GM12864 (cell line): ENCODE data around the gene SYT12.
"Not testable (repeated sequence)": the region's sequence is repeated elsewhere in the genome, so short reads cannot be mapped to it uniquely, and the experiment has no call there.

Experiments used
- DNase-seq: peaks from one replicate; pipeline ENCODE4 v3.0.0-alpha.2; 2011; ENCODE audit warnings: low read depth
- H3K4me3 ChIP-seq: 2 replicates; pipeline ENCODE4 v1.5.1; 2011; ENCODE audit warnings: mild to moderate bottlenecking, low read depth, low read length, control low read depth
- CTCF ChIP-seq: IDR thresholded peaks from 2 replicates; pipeline ENCODE4 v1.5.1; 2011; ENCODE audit warnings: low read depth, mild to moderate bottlenecking, moderate library complexity, low read length, control low read depth, inconsistent platforms; ENCODE audit errors: missing control alignments

SYT12 gene

GRCh38 chr11:66985508-66986177 is 37.3 kb upstream of the SYT12 start:
- no peak for DNase-seq
- no peak overlapping the region for H3K4me3 ChIP-seq
- no peak for TF ChIP-seq CTCF

- TF ChIP-seq CTCF: no peak
- no peak overlapping the region for H3K4me3 ChIP-seq
- DNase-seq: no peak
These were observed 36.8 kb upstream of the SYT12 start for GRCh38 chr11:66986178-66986545.

- DNase-seq: no peak
- H3K4me3 ChIP-seq: no peak overlapping the region
- no peak for TF ChIP-seq CTCF
These were observed 35.7 kb upstream of the SYT12 start for GRCh38 chr11:66987158-66987620.

GRCh38 chr11:66987924-66988637 is 34.9 kb upstream of the SYT12 start:
- DNase-seq: no peak
- TF ChIP-seq CTCF: no peak
- no peak overlapping the region for H3K4me3 ChIP-seq

GRCh38 chr11:66988741-66989140 is 34.2 kb upstream of the SYT12 start:
- H3K4me3 ChIP-seq, DNase-seq: not testable (repeated sequence)

- DNase-seq, H3K4me3 ChIP-seq: not testable (repeated sequence)
These were observed 33.6 kb upstream of the SYT12 start for GRCh38 chr11:66989360-66989759.

GRCh38 chr11:66992041-66992440 is 30.9 kb upstream of the SYT12 start:
- no peak overlapping the region for H3K4me3 ChIP-seq
- TF ChIP-seq CTCF: no peak
- no peak for DNase-seq

GRCh38 chr11:66996609-66997273 is 26.2 kb upstream of the SYT12 start:
- no peak overlapping the region for H3K4me3 ChIP-seq
- TF ChIP-seq CTCF: no peak
- DNase-seq: no peak
